Activated naive CD8-positive, alpha-beta T cell (primary cell): Measurements from ENCODE around the gene CELF2.
"Not testable (repeated sequence)": the region's sequence is repeated elsewhere in the genome, so short reads cannot be mapped to it uniquely, and the experiment has no call there.

Source experiments
- H3K27ac Mint-ChIP-seq: one replicate; pipeline ENCODE4 v1.8.0; 2021; ENCODE audit warnings: mixed read lengths
- H3K27me3 Mint-ChIP-seq: one replicate; pipeline ENCODE4 v1.8.0; 2021; ENCODE audit warnings: mixed read lengths
- H3K36me3 Mint-ChIP-seq: one replicate; pipeline ENCODE4 v1.8.0; 2021; ENCODE audit warnings: mixed read lengths
- H3K4me1 Mint-ChIP-seq: one replicate; pipeline ENCODE4 v1.8.0; 2021; ENCODE audit warnings: low read depth, mixed read lengths
- H3K4me3 Mint-ChIP-seq: one replicate; pipeline ENCODE4 v1.8.0; 2021; ENCODE audit warnings: mild to moderate bottlenecking, mixed read lengths
- H3K9me3 Mint-ChIP-seq: one replicate; pipeline ENCODE4 v1.8.0; 2021; ENCODE audit warnings: low read depth, mixed read lengths

CELF2 gene

GRCh38 chr10:11170993-11171851 lies 153.6 kb downstream of the CELF2 start:
- no peak overlapping the region for H3K27ac Mint-ChIP-seq
- H3K4me3 Mint-ChIP-seq, result no peak overlapping the region
- peaks cover 35% of the 10 kb centered on the region for H3K36me3 Mint-ChIP-seq
- no peaks in the 10 kb centered on the region for H3K27me3 Mint-ChIP-seq
- peaks cover 6% of the 10 kb centered on the region for H3K4me1 Mint-ChIP-seq
- no peaks in the 10 kb centered on the region for H3K9me3 Mint-ChIP-seq

- Mint-ChIP-seq H3K27ac (no peak overlapping the region), H3K4me1 (no peaks in the 10 kb centered on the region), H3K9me3 (no peaks in the 10 kb centered on the region), H3K4me3 (no peak overlapping the region), H3K27me3 (no peaks in the 10 kb centered on the region), H3K36me3 (peaks cover 28% of the 10 kb centered on the region)
Measured at GRCh38 chr10:11173042-11173441, 155.4 kb downstream of the CELF2 start.

GRCh38 chr10:11175823-11176243 lies 158.2 kb downstream of the CELF2 start:
- no peaks in the 10 kb centered on the region for H3K27me3 Mint-ChIP-seq
- H3K9me3 Mint-ChIP-seq, result no peaks in the 10 kb centered on the region
- H3K4me1 Mint-ChIP-seq, result no peaks in the 10 kb centered on the region
- peak overlapping the region; percentile 84 for H3K4me3 Mint-ChIP-seq
- H3K36me3 Mint-ChIP-seq, result peaks cover 33% of the 10 kb centered on the region
- no peak overlapping the region for H3K27ac Mint-ChIP-seq

- Mint-ChIP-seq H3K27ac (no peak overlapping the region), H3K4me1 (peaks cover 8% of the 10 kb centered on the region), H3K4me3 (peak overlapping the region; percentile 84), H3K9me3 (no peaks in the 10 kb centered on the region), H3K36me3 (peaks cover 38% of the 10 kb centered on the region), H3K27me3 (no peaks in the 10 kb centered on the region)
Measured at GRCh38 chr10:11176746-11177145, 159.1 kb downstream of the CELF2 start.

GRCh38 chr10:11177381-11177780 lies 159.7 kb downstream of the CELF2 start:
- H3K9me3 Mint-ChIP-seq, result no peaks in the 10 kb centered on the region
- no peak overlapping the region for H3K27ac Mint-ChIP-seq
- H3K4me1 Mint-ChIP-seq, result peaks cover 15% of the 10 kb centered on the region
- H3K27me3 Mint-ChIP-seq, result no peaks in the 10 kb centered on the region
- peaks cover 41% of the 10 kb centered on the region for H3K36me3 Mint-ChIP-seq
- H3K4me3 Mint-ChIP-seq, result peak overlapping the region; percentile 84

- Mint-ChIP-seq H3K4me3 (peak overlapping the region; percentile 84), H3K27ac (no peak overlapping the region), H3K27me3 (no peaks in the 10 kb centered on the region), H3K36me3 (peaks cover 44% of the 10 kb centered on the region), H3K9me3 (peaks cover 1% of the 10 kb centered on the region), H3K4me1 (peaks cover 21% of the 10 kb centered on the region)
Measured at GRCh38 chr10:11177926-11178471, 160.3 kb downstream of the CELF2 start.

- Mint-ChIP-seq H3K4me3 (peak overlapping the region; percentile 84), H3K4me1 (peaks cover 30% of the 10 kb centered on the region), H3K36me3 (peaks cover 43% of the 10 kb centered on the region), H3K9me3 (peaks cover 2% of the 10 kb centered on the region), H3K27me3 (no peaks in the 10 kb centered on the region), H3K27ac (no peak overlapping the region)
Measured at GRCh38 chr10:11178606-11179515, 161.2 kb downstream of the CELF2 start.

GRCh38 chr10:11179516-11180105 lies 161.9 kb downstream of the CELF2 start:
- H3K9me3 Mint-ChIP-seq, result peaks cover 6% of the 10 kb centered on the region
- no peaks in the 10 kb centered on the region for H3K27me3 Mint-ChIP-seq
- H3K27ac Mint-ChIP-seq, result no peak overlapping the region
- peak overlapping the region; percentile 84 for H3K4me3 Mint-ChIP-seq
- H3K4me1 Mint-ChIP-seq, result peaks cover 37% of the 10 kb centered on the region
- peaks cover 43% of the 10 kb centered on the region for H3K36me3 Mint-ChIP-seq

GRCh38 chr10:11180228-11180627 lies 162.6 kb downstream of the CELF2 start:
- Mint-ChIP-seq H3K27me3 (no peaks in the 10 kb centered on the region), H3K4me1 (peaks cover 43% of the 10 kb centered on the region), H3K36me3 (peaks cover 43% of the 10 kb centered on the region), H3K27ac (no peak overlapping the region), H3K4me3 (peak overlapping the region; percentile 84), H3K9me3 (peaks cover 6% of the 10 kb centered on the region)

- Mint-ChIP-seq H3K4me3 (peak overlapping the region; percentile 77), H3K4me1 (peaks cover 61% of the 10 kb centered on the region), H3K36me3 (peaks cover 45% of the 10 kb centered on the region), H3K9me3 (peaks cover 6% of the 10 kb centered on the region), H3K27ac (no peak overlapping the region), H3K27me3 (no peaks in the 10 kb centered on the region)
Measured at GRCh38 chr10:11181978-11182377, 164.3 kb downstream of the CELF2 start.

- peaks cover 6% of the 10 kb centered on the region for H3K9me3 Mint-ChIP-seq
- H3K27ac Mint-ChIP-seq, result no peak overlapping the region
Measured at GRCh38 chr10:11183015-11183414, 165.3 kb downstream of the CELF2 start.

GRCh38 chr10:11184093-11184492 lies 166.4 kb downstream of the CELF2 start:
- H3K36me3 Mint-ChIP-seq, result peaks cover 54% of the 10 kb centered on the region
- peaks cover 6% of the 10 kb centered on the region for H3K9me3 Mint-ChIP-seq
- H3K27ac Mint-ChIP-seq, result no peak overlapping the region
- H3K4me3 Mint-ChIP-seq, result peak overlapping the region; percentile 49
- H3K27me3 Mint-ChIP-seq, result no peaks in the 10 kb centered on the region
- H3K4me1 Mint-ChIP-seq, result peaks cover 80% of the 10 kb centered on the region

More at GRCh38 chr10:11183015-11183414, 165.3 kb downstream of the CELF2 start:
- Mint-ChIP-seq H3K4me3 (peak overlapping the region; percentile 77), H3K4me1 (peaks cover 70% of the 10 kb centered on the region), H3K36me3 (peaks cover 49% of the 10 kb centered on the region), H3K27me3 (no peaks in the 10 kb centered on the region)

GRCh38 chr10:11185128-11185665 lies 167.5 kb downstream of the CELF2 start:
- H3K9me3 Mint-ChIP-seq, result not testable (repeated sequence)

GRCh38 chr10:11186374-11186773 lies 168.7 kb downstream of the CELF2 start:
- peak overlapping the region; percentile 68 for H3K4me3 Mint-ChIP-seq
- peaks cover 6% of the 10 kb centered on the region for H3K9me3 Mint-ChIP-seq
- H3K27me3 Mint-ChIP-seq, result no peaks in the 10 kb centered on the region
- peaks cover 58% of the 10 kb centered on the region for H3K36me3 Mint-ChIP-seq
- H3K27ac Mint-ChIP-seq, result peak overlapping the region; percentile 89
- H3K4me1 Mint-ChIP-seq, result peaks cover 98% of the 10 kb centered on the region

More at GRCh38 chr10:11185128-11185665, 167.5 kb downstream of the CELF2 start:
- Mint-ChIP-seq H3K36me3 (peaks cover 58% of the 10 kb centered on the region), H3K4me1 (peaks cover 91% of the 10 kb centered on the region)
- not testable (repeated sequence) for H3K4me3 Mint-ChIP-seq, H3K27ac Mint-ChIP-seq, H3K27me3 Mint-ChIP-seq
